Fibroblast of the aortic adventitia (primary cell): ENCODE measurements around the gene CPLANE2. TPM values are rescaled to one million over a fixed set of nuclear protein-coding genes. Genes with fewer than 3 reads are reported as not detected.

Source experiments
- DNase-seq: peaks from one replicate; pipeline ENCODE4 v3.0.0-alpha.2; 2010; ENCODE audit warnings: low read depth
- H3K4me3 ChIP-seq: 2 replicates; pipeline ENCODE4 v1.5.1; 2011; ENCODE audit warnings: low read depth, mild to moderate bottlenecking, control low read depth, low read length, moderate library complexity
- total RNA-seq: library from RNA; depleted of rRNA; stranded (reverse); fragments of >200 nt; gene quantifications from 2 replicates; pipeline ENCODE4 v1.2.3, GENCODE V29; 2012; ENCODE audit warnings: low replicate concordance
- TF ChIP-seq, protein P1 (sequence below): IDR thresholded peaks from 2 replicates; pipeline ENCODE4 v1.5.1; 2011; ENCODE audit warnings: mild to moderate bottlenecking, low read length, control low read depth, inconsistent platforms; ENCODE audit not compliant: insufficient read depth

Gene CPLANE2
- total RNA-seq, 1 donor, result 7.5 TPM

DNA sequence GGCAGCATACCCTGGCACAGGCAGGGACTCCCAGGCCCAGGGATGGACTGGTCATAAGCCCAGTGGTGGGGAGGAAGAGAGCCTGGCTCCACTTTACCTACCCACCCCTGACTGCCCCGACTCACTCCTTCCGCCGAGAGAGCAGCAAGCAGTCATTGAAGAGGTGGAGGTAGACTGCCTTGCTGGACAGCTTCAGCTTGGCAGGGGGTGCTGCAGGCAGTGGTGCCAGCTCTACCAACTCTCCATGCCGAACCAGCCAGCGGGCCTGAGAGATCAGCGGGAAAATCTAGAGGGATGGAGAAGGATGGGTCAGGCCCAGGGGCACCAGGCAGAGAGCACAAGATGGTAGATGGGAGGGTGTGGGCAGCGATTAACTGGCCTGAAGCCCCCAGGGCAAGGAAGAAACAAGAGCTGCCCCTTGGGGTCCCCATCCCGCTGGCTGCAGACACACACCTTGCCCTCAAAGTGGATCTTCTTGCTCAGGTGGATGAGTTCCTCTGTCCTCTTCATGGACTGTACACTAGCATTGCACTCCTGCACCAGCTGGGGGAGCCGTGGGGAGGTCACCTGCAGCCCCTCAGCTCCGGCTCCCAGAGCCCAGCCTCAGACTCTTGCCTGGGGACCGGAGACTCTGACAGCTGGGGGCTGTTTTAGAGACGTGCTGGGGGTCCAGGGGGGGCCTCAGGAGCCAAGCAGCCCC, 32.2 kb downstream of the CPLANE2 start:
- no peak for DNase-seq
- no peak overlapping the region for H3K4me3 ChIP-seq
- TF ChIP-seq, protein P1, sequence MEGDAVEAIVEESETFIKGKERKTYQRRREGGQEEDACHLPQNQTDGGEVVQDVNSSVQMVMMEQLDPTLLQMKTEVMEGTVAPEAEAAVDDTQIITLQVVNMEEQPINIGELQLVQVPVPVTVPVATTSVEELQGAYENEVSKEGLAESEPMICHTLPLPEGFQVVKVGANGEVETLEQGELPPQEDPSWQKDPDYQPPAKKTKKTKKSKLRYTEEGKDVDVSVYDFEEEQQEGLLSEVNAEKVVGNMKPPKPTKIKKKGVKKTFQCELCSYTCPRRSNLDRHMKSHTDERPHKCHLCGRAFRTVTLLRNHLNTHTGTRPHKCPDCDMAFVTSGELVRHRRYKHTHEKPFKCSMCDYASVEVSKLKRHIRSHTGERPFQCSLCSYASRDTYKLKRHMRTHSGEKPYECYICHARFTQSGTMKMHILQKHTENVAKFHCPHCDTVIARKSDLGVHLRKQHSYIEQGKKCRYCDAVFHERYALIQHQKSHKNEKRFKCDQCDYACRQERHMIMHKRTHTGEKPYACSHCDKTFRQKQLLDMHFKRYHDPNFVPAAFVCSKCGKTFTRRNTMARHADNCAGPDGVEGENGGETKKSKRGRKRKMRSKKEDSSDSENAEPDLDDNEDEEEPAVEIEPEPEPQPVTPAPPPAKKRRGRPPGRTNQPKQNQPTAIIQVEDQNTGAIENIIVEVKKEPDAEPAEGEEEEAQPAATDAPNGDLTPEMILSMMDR, result peak; percentile 36

DNA sequence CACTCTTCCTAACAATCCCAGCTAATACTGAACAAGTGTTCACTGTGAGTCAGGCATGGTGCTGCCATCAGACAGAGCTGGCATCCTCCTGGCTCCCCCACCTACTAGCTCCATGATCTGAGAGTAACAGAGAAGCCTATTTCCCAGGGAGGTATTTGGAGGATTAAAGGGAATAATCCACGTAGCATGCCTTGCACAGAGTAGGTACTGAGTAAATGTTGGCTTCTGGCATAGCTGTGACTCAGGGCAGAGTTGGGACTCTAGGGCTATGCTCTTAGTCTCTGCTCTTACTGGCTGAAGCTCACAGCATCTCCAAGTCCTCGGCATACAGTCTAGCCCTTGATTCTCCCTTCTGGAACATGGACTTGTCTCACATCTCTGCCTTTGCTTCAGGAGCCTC, 32.8 kb downstream of the CPLANE2 start:
- DNase-seq, result no peak
- TF ChIP-seq, protein P1, result no peak

DNA sequence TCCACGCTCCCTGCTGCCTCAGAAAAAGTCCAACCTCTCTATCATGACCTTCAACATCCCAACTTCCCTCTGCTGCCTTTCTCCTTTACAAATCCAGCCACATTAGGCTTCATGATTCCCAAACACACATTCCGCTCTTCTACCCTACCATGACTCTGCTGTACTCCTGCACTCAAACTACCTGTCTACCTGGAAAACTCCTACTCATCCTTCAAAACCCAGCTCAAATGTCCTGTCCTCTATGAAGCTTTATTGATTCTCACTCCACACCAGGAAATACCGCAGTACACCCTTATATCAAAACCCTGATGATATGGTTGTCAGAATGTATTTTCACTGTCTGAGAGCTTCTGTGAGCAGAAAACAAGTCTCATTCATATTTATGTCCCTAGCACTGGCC, 33.4 kb downstream of the CPLANE2 start:
- no peak overlapping the region for H3K4me3 ChIP-seq
- no peak for DNase-seq
- TF ChIP-seq, protein P1, result no peak

More for the DNA sequence above, 32.8 kb downstream of the CPLANE2 start:
- H3K4me3 ChIP-seq, result no peak overlapping the region

DNA sequence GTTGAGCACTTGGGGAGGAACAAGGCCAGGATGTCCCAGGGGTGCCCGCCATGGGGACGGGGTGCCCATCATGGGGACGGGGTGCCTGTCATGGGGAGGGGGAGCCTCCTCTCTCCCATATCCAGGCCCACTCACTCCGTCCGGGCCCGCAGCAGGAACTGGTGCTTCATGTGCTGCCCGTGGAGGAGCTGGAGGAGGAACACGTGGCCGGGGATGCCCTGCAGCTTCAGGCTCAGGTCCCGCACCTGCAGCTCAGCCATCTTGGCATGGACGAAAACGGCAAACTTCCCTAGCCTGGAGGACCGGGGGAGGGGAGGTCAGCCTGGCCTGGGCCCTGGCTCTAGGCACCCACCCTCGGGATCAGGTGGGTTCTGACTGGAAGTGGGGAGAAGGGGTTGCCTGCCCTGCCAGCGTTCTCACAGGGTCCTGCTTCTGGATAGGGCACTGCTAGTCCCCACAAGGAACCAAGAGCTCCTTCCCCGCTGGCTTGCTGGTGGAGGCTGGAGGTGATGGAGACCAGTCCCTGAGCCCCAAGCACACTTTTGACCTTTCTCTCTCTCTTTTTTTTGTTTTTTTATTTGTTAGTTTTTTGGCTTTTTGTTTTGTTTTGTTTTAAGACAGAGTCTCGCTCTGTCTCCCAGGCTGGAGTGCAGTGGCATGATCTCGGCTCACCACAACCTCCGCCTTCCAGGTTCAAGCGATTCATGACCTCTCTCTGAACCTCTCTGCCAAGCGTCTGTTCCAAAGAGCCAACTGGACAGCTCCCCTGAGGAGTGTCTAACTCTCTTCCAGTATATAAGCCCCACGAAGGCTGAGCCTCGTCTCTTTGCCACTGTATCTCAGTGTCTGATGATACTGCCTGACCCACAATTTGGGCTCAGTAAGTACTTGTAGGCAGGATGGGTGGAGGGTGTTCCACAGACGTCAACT, 34.4 kb downstream of the CPLANE2 start:
- TF ChIP-seq, protein P1, result no peak
- DNase-seq, result no peak
- H3K4me3 ChIP-seq, result no peak overlapping the region

DNA sequence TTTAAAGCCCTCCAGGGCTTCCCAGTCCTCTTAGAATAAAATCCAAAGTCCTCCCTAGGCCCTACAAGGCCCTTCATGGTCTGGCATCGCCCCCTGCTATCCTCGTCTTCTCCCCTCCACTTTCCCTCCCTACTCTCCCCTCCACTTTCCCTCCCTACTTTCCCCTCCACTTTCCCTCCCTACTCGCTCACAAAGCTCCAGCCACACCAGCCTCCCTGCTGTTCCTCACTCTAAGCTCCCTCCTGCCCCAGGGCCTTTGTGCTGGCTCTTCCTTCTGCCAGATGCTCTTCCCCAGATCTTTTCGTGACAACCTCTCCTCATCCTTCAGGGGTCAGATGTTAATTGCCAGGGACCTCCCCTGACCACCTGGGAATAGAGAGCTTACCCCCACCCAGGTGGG, 37.3 kb downstream of the CPLANE2 start:
- no peak for DNase-seq
- TF ChIP-seq, protein P1, result no peak

DNA sequence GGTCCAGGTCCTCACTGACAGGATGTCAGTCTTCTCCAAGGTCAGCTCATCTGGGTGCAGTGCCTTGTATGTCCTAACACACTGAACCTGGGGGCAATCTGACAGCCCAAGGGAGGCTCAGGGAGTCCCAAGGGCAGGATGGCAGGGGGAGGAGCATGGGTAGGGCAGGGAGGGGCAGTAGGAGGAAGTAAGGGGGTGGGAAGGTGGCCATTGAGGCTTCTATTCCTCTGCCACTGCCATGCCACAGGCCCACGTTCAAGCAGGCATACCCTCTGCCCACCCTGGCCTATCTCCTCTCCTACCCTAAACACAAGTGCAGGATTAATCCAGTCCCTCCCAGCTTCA, 37.9 kb downstream of the CPLANE2 start:
- no peak for DNase-seq
- no peak overlapping the region for H3K4me3 ChIP-seq
- TF ChIP-seq, protein P1, result no peak

More for the DNA sequence above, 37.3 kb downstream of the CPLANE2 start:
- H3K4me3 ChIP-seq, result no peak overlapping the region
